SK-N-SH treated with all-trans-retinoic acid at 6 μM for 48 hours (cell line): ENCODE results near the gene SMARCD1.

Source experiments
- ATAC-seq: fragments of 200-7000 bp; cut with Tn5 transposase; 3 replicates; pipeline ENCODE4 v1.9.1; 2020; ENCODE audit warnings: mild to moderate bottlenecking, moderate library complexity
- BACH2 ChIP-seq: fragments of 250-450 bp; sonication (Bioruptor Pico); IDR thresholded peaks from 2 replicates; pipeline ENCODE4 v1.9.0; 2021; ENCODE audit warnings: mild to moderate bottlenecking, borderline replicate concordance
- CREB5 ChIP-seq: fragments of 250-450 bp; sonication (Bioruptor Pico); IDR thresholded peaks from 2 replicates; pipeline ENCODE4 v1.5.1; 2020; ENCODE audit warnings: low read depth, mild to moderate bottlenecking, moderate library complexity
- CSDC2 ChIP-seq: fragments of 250-450 bp; sonication (Bioruptor Pico); IDR thresholded peaks from 2 replicates; pipeline ENCODE4 v1.5.0; 2020; ENCODE audit warnings: mild to moderate bottlenecking, moderate library complexity
- CSRNP3 ChIP-seq: fragments of 250-450 bp; sonication (Bioruptor Pico); IDR thresholded peaks from 2 replicates; pipeline ENCODE4 v1.5.1; 2021; ENCODE audit warnings: mild to moderate bottlenecking, moderate library complexity
- ESRRG ChIP-seq: fragments of 250-450 bp; sonication (Bioruptor Pico); IDR thresholded peaks from 2 replicates; pipeline ENCODE4 v1.6.1; 2021; ENCODE audit warnings: mild to moderate bottlenecking
- GLIS3 ChIP-seq: fragments of 250-450 bp; sonication (Bioruptor Pico); IDR thresholded peaks from 2 replicates; pipeline ENCODE4 v1.5.0; 2020; ENCODE audit warnings: mild to moderate bottlenecking, moderate library complexity
- ISL1 ChIP-seq: fragments of 250-450 bp; sonication (Bioruptor Pico); IDR thresholded peaks from 2 replicates; pipeline ENCODE4 v2.1.2; 2022; ENCODE audit warnings: mild to moderate bottlenecking, moderate library complexity
- OSR1 ChIP-seq: fragments of 250-450 bp; sonication (Bioruptor Pico); IDR thresholded peaks from 2 replicates; pipeline ENCODE4 v1.8.0; 2022; ENCODE audit warnings: moderate library complexity, mild to moderate bottlenecking, inconsistent platforms
- PATZ1 ChIP-seq: fragments of 250-450 bp; sonication (Bioruptor Pico); IDR thresholded peaks from 2 replicates; pipeline ENCODE4 v1.8.0; 2020; ENCODE audit warnings: mild to moderate bottlenecking, moderate library complexity, borderline replicate concordance
- POU6F1 ChIP-seq: fragments of 250-450 bp; sonication (Bioruptor Pico); IDR thresholded peaks from 2 replicates; pipeline ENCODE4 v1.8.0; 2021; ENCODE audit warnings: low read depth, mild to moderate bottlenecking, moderate library complexity, borderline replicate concordance
- PPARA ChIP-seq: fragments of 250-450 bp; sonication (Bioruptor Pico); IDR thresholded peaks from 2 replicates; pipeline ENCODE4 v1.5.0; 2020; ENCODE audit warnings: mild to moderate bottlenecking, borderline replicate concordance
- RARB ChIP-seq: fragments of 250-450 bp; sonication (Bioruptor Pico); IDR thresholded peaks from 2 replicates; pipeline ENCODE4 v1.8.0; 2021; ENCODE audit warnings: mild to moderate bottlenecking, moderate library complexity
- SNAI2 ChIP-seq: fragments of 250-450 bp; sonication (Bioruptor Pico); IDR thresholded peaks from 2 replicates; pipeline ENCODE4 v1.5.0; 2020; ENCODE audit warnings: mild to moderate bottlenecking, moderate library complexity
- TCF4 ChIP-seq: fragments of 250-450 bp; sonication (Bioruptor Pico); IDR thresholded peaks from 2 replicates; pipeline ENCODE4 v1.8.0; 2021; ENCODE audit warnings: mild to moderate bottlenecking, moderate library complexity, borderline replicate concordance
- TSHZ2 ChIP-seq: fragments of 250-450 bp; sonication (Bioruptor Pico); IDR thresholded peaks from 2 replicates; pipeline ENCODE4 v1.5.0; 2020; ENCODE audit warnings: mild to moderate bottlenecking, moderate library complexity
- ZC3H10 ChIP-seq: fragments of 250-450 bp; sonication (Bioruptor Pico); IDR thresholded peaks from 2 replicates; pipeline ENCODE4 v1.5.1; 2021; ENCODE audit warnings: mild to moderate bottlenecking, moderate library complexity
- ZFP3 ChIP-seq: fragments of 250-450 bp; sonication (Bioruptor Pico); IDR thresholded peaks from 2 replicates; pipeline ENCODE4 v1.5.0; 2020; ENCODE audit warnings: mild to moderate bottlenecking, moderate library complexity
- ZFP30 ChIP-seq: fragments of 450-650 bp; formaldehyde crosslinking; IDR thresholded peaks from 2 replicates; pipeline ENCODE4 v1.5.0; 2022; ENCODE audit warnings: mild to moderate bottlenecking, moderate library complexity
- ZNF70 ChIP-seq: fragments of 450-650 bp; formaldehyde crosslinking; IDR thresholded peaks from 2 replicates; pipeline ENCODE4 v1.5.0; 2020; ENCODE audit warnings: mild to moderate bottlenecking, moderate library complexity
- ZNF8 ChIP-seq: fragments of 450-650 bp; formaldehyde crosslinking; IDR thresholded peaks from 2 replicates; pipeline ENCODE4 v1.5.0; 2020; ENCODE audit warnings: mild to moderate bottlenecking, moderate library complexity

SMARCD1 gene

GRCh38 chr12:50110762-50111351 is 25.7 kb downstream of the SMARCD1 start:
- no peak for ATAC-seq
- TF ChIP-seq ISL1 (CRISPR knock-in tag) (no peak), BACH2 (no peak), POU6F1 (CRISPR knock-in tag) (no peak), CREB5 (no peak), ZFP30 (no peak), ZFP3 (no peak), ZNF8 (no peak), CSDC2 (CRISPR knock-in tag) (no peak), OSR1 (CRISPR knock-in tag) (no peak), PATZ1 (CRISPR knock-in tag) (no peak), PPARA (CRISPR knock-in tag) (no peak), TCF4 (CRISPR knock-in tag) (no peak), SNAI2 (CRISPR knock-in tag) (no peak)

- ATAC-seq: peak; percentile 2; the same call in 2 of the 3 replicates
- TF ChIP-seq CREB5 (no peak), ZC3H10 (CRISPR knock-in tag) (no peak), ZFP30 (no peak), ZNF70 (CRISPR knock-in tag) (no peak), GLIS3 (CRISPR knock-in tag) (no peak), ESRRG (CRISPR knock-in tag) (no peak), RARB (no peak), CSRNP3 (CRISPR knock-in tag) (no peak), CSDC2 (CRISPR knock-in tag) (no peak), TSHZ2 (CRISPR knock-in tag) (no peak), ISL1 (CRISPR knock-in tag) (no peak)
Measured at GRCh38 chr12:50111395-50111692, 26.2 kb downstream of the SMARCD1 start.

GRCh38 chr12:50111693-50112455 is 26.7 kb downstream of the SMARCD1 start, which contains the start of gene COX14:
COX14 (plus strand) TSS chr12:50112236; CDS start chr12:50120044, 7,808 bp downstream.
- TF ChIP-seq ZFP3: 0 out of 2 replicates have a peak, but pooled peaks have one; percentile 14
- TF ChIP-seq ISL1 (CRISPR knock-in tag): no peak
- peak; percentile 94 for ATAC-seq
